ENCODE measurements around the gene ETV5.

ETV5 gene

DNA sequence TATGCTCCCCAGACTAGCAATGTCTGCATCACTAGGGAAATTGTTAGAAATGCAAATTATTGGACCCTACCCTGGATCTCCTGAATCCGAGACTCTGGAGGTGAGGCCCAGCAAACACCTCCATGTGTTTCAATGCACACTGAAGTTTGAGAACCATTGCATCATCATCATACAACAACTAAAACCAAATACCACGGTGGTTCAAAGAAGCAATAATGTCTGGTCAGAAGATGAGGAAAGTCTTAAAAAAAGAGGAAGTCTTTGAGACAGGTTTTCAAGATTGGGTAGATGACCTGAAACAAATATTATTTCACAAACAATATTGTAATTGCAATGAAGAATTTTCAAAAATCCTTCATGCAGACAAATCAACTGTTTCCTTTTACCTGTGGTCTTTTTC, 110.8 kb downstream of the ETV5 start:
- H3K4me3 ChIP-seq, result no peak overlapping the region
- no peak overlapping the region for H3K27ac ChIP-seq

DNA sequence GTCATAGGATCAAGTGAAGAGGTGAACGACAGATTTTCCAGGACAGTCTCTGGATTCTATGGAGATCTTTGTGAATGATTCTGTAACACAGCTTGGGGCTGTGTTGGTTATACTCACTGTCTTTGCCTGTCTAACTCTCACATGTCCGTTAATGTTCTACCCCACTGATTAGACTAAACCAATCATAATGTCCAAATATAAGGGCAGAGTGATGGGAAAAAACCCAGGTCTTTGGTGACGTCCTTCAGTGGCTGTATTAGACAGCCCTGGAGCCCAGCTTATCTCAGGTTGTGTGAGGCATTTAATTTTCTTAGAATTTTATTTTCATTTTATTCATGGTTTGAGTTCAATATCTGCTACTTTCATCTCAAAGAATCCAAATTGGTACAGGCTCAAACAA, 111.8 kb downstream of the ETV5 start:
- H3K27ac ChIP-seq, result no peak overlapping the region

More for the DNA sequence above, 111.8 kb downstream of the ETV5 start:
- no peak overlapping the region for H3K4me3 ChIP-seq

Data from skin epidermis (tissue), 12 donors.